ENCODE results near the gene PELO.

The PELO gene

GRCh38 chr5:52801329-52801728 lies 13.6 kb downstream of the PELO start:
- peaks cover 44% of the 10 kb centered on the region for H3K79me2 ChIP-seq (ENCODE audit: insufficient read depth, low read length)
- peaks cover 18% of the 10 kb centered on the region; the same call in 1 of the 2 replicates for H3K36me3 ChIP-seq (ENCODE audit: low read length)
- H3K9me3 ChIP-seq (ENCODE audit: insufficient read depth, low read length), result no peaks in the 10 kb centered on the region
- no peak overlapping the region for H3K27ac ChIP-seq (ENCODE audit: low read depth, low read length)
- peak overlapping the region; percentile 87 for H3K9ac ChIP-seq (ENCODE audit: low read length)
- H2AFZ ChIP-seq (ENCODE audit: low read depth, low read length, severe bottlenecking), result no peak overlapping the region
- H3F3A ChIP-seq (ENCODE audit: insufficient read depth), result no peaks in the 10 kb centered on the region; the same call in 1 of the 2 replicates
- peak overlapping the region; percentile 66 for H3K4me3 ChIP-seq (ENCODE audit: insufficient read depth, low read length, poor library complexity, severe bottlenecking)
- H4K20me1 ChIP-seq (ENCODE audit: low read depth, low read length), result peaks cover 27% of the 10 kb centered on the region
- TF ChIP-seq CTCF (IDR thresholded peaks at IDR 0.05; ENCODE audit: insufficient read depth, low read length, poor library complexity, severe bottlenecking) (no peak), EZH2phosphoT487 (conservative IDR thresholded peaks at IDR 0.05; ENCODE audit: low read length) (no peak)
- peak overlapping the region; percentile 84 for H3K4me2 ChIP-seq (ENCODE audit: low read depth, low read length, poor library complexity, severe bottlenecking)
- no peaks in the 10 kb centered on the region for H3K27me3 ChIP-seq (ENCODE audit: low read length)
- no peaks in the 10 kb centered on the region for H3K9me2 ChIP-seq (replicated peaks; ENCODE audit: insufficient read depth, low read length)

- Histone ChIP-seq H3K4me3 (ENCODE audit: insufficient read depth, low read length, poor library complexity, severe bottlenecking) (peak overlapping the region; percentile 66), H3F3A (ENCODE audit: insufficient read depth) (no peaks in the 10 kb centered on the region; the same call in 1 of the 2 replicates), H3K79me2 (ENCODE audit: insufficient read depth, low read length) (peaks cover 44% of the 10 kb centered on the region), H3K4me2 (ENCODE audit: low read depth, low read length, poor library complexity, severe bottlenecking) (peak overlapping the region; percentile 84), H2AFZ (ENCODE audit: low read depth, low read length, severe bottlenecking) (no peak overlapping the region), H3K27me3 (ENCODE audit: low read length) (no peaks in the 10 kb centered on the region), H3K27ac (ENCODE audit: low read depth, low read length) (no peak overlapping the region), H3K36me3 (ENCODE audit: low read length) (peaks cover 18% of the 10 kb centered on the region; the same call in 1 of the 2 replicates), H3K9me3 (ENCODE audit: insufficient read depth, low read length) (no peaks in the 10 kb centered on the region), H3K9me2 (replicated peaks; ENCODE audit: insufficient read depth, low read length) (no peaks in the 10 kb centered on the region), H4K20me1 (ENCODE audit: low read depth, low read length) (peaks cover 36% of the 10 kb centered on the region), H3K9ac (ENCODE audit: low read length) (peak overlapping the region; percentile 87)
- TF ChIP-seq EZH2phosphoT487 (conservative IDR thresholded peaks at IDR 0.05; ENCODE audit: low read length) (no peak), CTCF (IDR thresholded peaks at IDR 0.05; ENCODE audit: insufficient read depth, low read length, poor library complexity, severe bottlenecking) (no peak)
These were observed 14.7 kb downstream of the PELO start for GRCh38 chr5:52802272-52802973.

- H3K9me3 ChIP-seq (ENCODE audit: insufficient read depth, low read length), result no peaks in the 10 kb centered on the region
- H3K36me3 ChIP-seq (ENCODE audit: low read length), result peaks cover 18% of the 10 kb centered on the region; the same call in 1 of the 2 replicates
- H3K27ac ChIP-seq (ENCODE audit: low read depth, low read length), result no peak overlapping the region
- H3K9ac ChIP-seq (ENCODE audit: low read length), result no peak overlapping the region
- peak overlapping the region; percentile 84 for H3K4me2 ChIP-seq (ENCODE audit: low read depth, low read length, poor library complexity, severe bottlenecking)
- no peak overlapping the region for H3K4me3 ChIP-seq (ENCODE audit: insufficient read depth, low read length, poor library complexity, severe bottlenecking)
- no peak overlapping the region for H2AFZ ChIP-seq (ENCODE audit: low read depth, low read length, severe bottlenecking)
- H3K27me3 ChIP-seq (ENCODE audit: low read length), result no peaks in the 10 kb centered on the region
- H3K79me2 ChIP-seq (ENCODE audit: insufficient read depth, low read length), result peaks cover 44% of the 10 kb centered on the region
- H4K20me1 ChIP-seq (ENCODE audit: low read depth, low read length), result peaks cover 36% of the 10 kb centered on the region
- TF ChIP-seq EZH2phosphoT487 (conservative IDR thresholded peaks at IDR 0.05; ENCODE audit: low read length), result no peak
- TF ChIP-seq CTCF (IDR thresholded peaks at IDR 0.05; ENCODE audit: insufficient read depth, low read length, poor library complexity, severe bottlenecking), result no peak
- no peaks in the 10 kb centered on the region for H3K9me2 ChIP-seq (replicated peaks; ENCODE audit: insufficient read depth, low read length)
- no peaks in the 10 kb centered on the region; the same call in 1 of the 2 replicates for H3F3A ChIP-seq (ENCODE audit: insufficient read depth)
These were observed 15.2 kb downstream of the PELO start for GRCh38 chr5:52802974-52803336.
